Measurements from ENCODE around the gene PTPRJ. TPM values are rescaled to one million over a fixed set of nuclear protein-coding genes. Genes with fewer than 3 reads are reported as not detected.

PTPRJ gene
- polyA plus RNA-seq, 3 donors from 2014 or later, result 10.0 to 19.0 (median 18.0) TPM

- H3K27me3 Mint-ChIP-seq (ENCODE audit: low read depth in 3 of 3), result peaks cover 0 to 16% (median 2%) of the 10 kb centered on the region in 3 donors
- no peak for DNase-seq
- peaks cover under 1 to 10% (median 6%) of the 10 kb centered on the region in 3 donors for H3K36me3 Mint-ChIP-seq
- peaks cover 59 to 88% of the 10 kb centered on the region in 2 donors for H3K4me1 Mint-ChIP-seq
- peak overlapping the region in 1 of 5 donors; percentile 22 for H3K4me3 Mint-ChIP-seq
- H3K27ac Mint-ChIP-seq, result peak overlapping the region; percentile 11 to 77 (median 34)
- H3K9me3 Mint-ChIP-seq, result no peaks in the 10 kb centered on the region
Measured at GRCh38 chr11:48083421-48083820, 103.1 kb downstream of the PTPRJ start.

GRCh38 chr11:48085688-48086087 is 105.3 kb downstream of the PTPRJ start:
- peaks cover 0 to 10% (median 9%) of the 10 kb centered on the region in 3 donors for H3K36me3 Mint-ChIP-seq

GRCh38 chr11:48087422-48087821 is 107.1 kb downstream of the PTPRJ start:
- DNase-seq, result no peak
- no peak overlapping the region for H3K4me3 Mint-ChIP-seq
- H3K9me3 Mint-ChIP-seq, result no peaks in the 10 kb centered on the region
- peaks cover 0 to 14% (median 0%) of the 10 kb centered on the region in 3 donors for H3K27me3 Mint-ChIP-seq (ENCODE audit: low read depth in 3 of 3)
- H3K4me1 Mint-ChIP-seq, result peaks cover 56 to 81% of the 10 kb centered on the region in 2 donors
- no peak overlapping the region for H3K27ac Mint-ChIP-seq
- peaks cover 0 to 10% (median 9%) of the 10 kb centered on the region in 3 donors for H3K36me3 Mint-ChIP-seq

More at GRCh38 chr11:48085688-48086087, 105.3 kb downstream of the PTPRJ start:
- Mint-ChIP-seq H3K4me1 (peaks cover 61 to 87% of the 10 kb centered on the region in 2 donors), H3K9me3 (no peaks in the 10 kb centered on the region), H3K27me3 (ENCODE audit: low read depth in 3 of 3) (peaks cover 0 to 14% (median 0%) of the 10 kb centered on the region in 3 donors), H3K4me3 (no peak overlapping the region), H3K27ac (peak overlapping the region in 1 of 6 donors; percentile 26)
- DNase-seq, result no peak

- Mint-ChIP-seq H3K9me3 (no peaks in the 10 kb centered on the region), H3K4me1 (peaks cover 53 to 81% of the 10 kb centered on the region in 2 donors), H3K27ac (peak overlapping the region in 3 of 6 donors; percentile 21 to 81 (median 73))
Measured at GRCh38 chr11:48087974-48088681, 107.8 kb downstream of the PTPRJ start.

GRCh38 chr11:48088682-48089050 is 108.3 kb downstream of the PTPRJ start:
- H3K9me3 Mint-ChIP-seq, result no peaks in the 10 kb centered on the region
- peaks cover 0 to 9% (median 3%) of the 10 kb centered on the region in 3 donors for H3K36me3 Mint-ChIP-seq
- H3K27ac Mint-ChIP-seq, result peak overlapping the region in 4 of 6 donors; percentile 32 to 73 (median 64)
- H3K4me1 Mint-ChIP-seq, result peaks cover 50 to 81% of the 10 kb centered on the region in 2 donors
- no peak for DNase-seq
- no peak overlapping the region for H3K4me3 Mint-ChIP-seq
- H3K27me3 Mint-ChIP-seq (ENCODE audit: low read depth in 3 of 3), result peaks cover 0 to 8% (median 0%) of the 10 kb centered on the region in 3 donors

More at GRCh38 chr11:48087974-48088681, 107.8 kb downstream of the PTPRJ start:
- DNase-seq, result no peak
- peaks cover 0 to 9% (median 6%) of the 10 kb centered on the region in 3 donors for H3K36me3 Mint-ChIP-seq
- no peak overlapping the region for H3K4me3 Mint-ChIP-seq
- H3K27me3 Mint-ChIP-seq (ENCODE audit: low read depth in 3 of 3), result peaks cover 0 to 9% (median 0%) of the 10 kb centered on the region in 3 donors

- Mint-ChIP-seq H3K4me1 (peaks cover 57 to 82% of the 10 kb centered on the region in 2 donors), H3K9me3 (no peaks in the 10 kb centered on the region), H3K4me3 (no peak overlapping the region), H3K36me3 (peaks cover 0 to 7% (median 0%) of the 10 kb centered on the region in 3 donors), H3K27ac (peak overlapping the region; percentile 12 to 85 (median 47)), H3K27me3 (ENCODE audit: low read depth in 3 of 3) (peaks cover 0 to 9% (median 0%) of the 10 kb centered on the region in 3 donors)
- DNase-seq, result no peak
Measured at GRCh38 chr11:48090174-48090573, 109.8 kb downstream of the PTPRJ start.

- H3K4me1 Mint-ChIP-seq, result peaks cover 61 to 91% of the 10 kb centered on the region in 2 donors
- no peaks in the 10 kb centered on the region for H3K9me3 Mint-ChIP-seq
- H3K4me3 Mint-ChIP-seq, result no peak overlapping the region
- peaks cover 0 to 6% (median 0%) of the 10 kb centered on the region in 3 donors for H3K36me3 Mint-ChIP-seq
- peaks cover 0 to 10% (median 0%) of the 10 kb centered on the region in 3 donors for H3K27me3 Mint-ChIP-seq (ENCODE audit: low read depth in 3 of 3)
- peak overlapping the region in 4 of 6 donors; percentile 7 to 54 (median 21) for H3K27ac Mint-ChIP-seq
- no peak for DNase-seq
Measured at GRCh38 chr11:48091426-48092102, 111.2 kb downstream of the PTPRJ start.

GRCh38 chr11:48093323-48093722 is 113.0 kb downstream of the PTPRJ start:
- Mint-ChIP-seq H3K27ac (peak overlapping the region in 3 of 6 donors; percentile 26 to 74 (median 73)), H3K27me3 (ENCODE audit: low read depth in 3 of 3) (peaks cover 0 to 4% (median 0%) of the 10 kb centered on the region in 3 donors), H3K36me3 (peaks cover 0 to 3% (median 0%) of the 10 kb centered on the region in 3 donors), H3K9me3 (no peaks in the 10 kb centered on the region), H3K4me3 (peak overlapping the region in 1 of 5 donors; percentile 73), H3K4me1 (peaks cover 65 to 80% of the 10 kb centered on the region in 2 donors)
- no peak for DNase-seq

GRCh38 chr11:48093795-48094642 is 113.7 kb downstream of the PTPRJ start:
- H3K4me3 Mint-ChIP-seq, result peak overlapping the region in 2 of 5 donors; percentile 22 to 73
- DNase-seq, result no peak

GRCh38 chr11:48094643-48095339 is 114.4 kb downstream of the PTPRJ start:
- Mint-ChIP-seq H3K4me1 (peaks cover 60 to 78% of the 10 kb centered on the region in 2 donors), H3K36me3 (no peaks in the 10 kb centered on the region), H3K27me3 (ENCODE audit: low read depth in 3 of 3) (peaks cover 0 to 1% (median 0%) of the 10 kb centered on the region in 3 donors), H3K27ac (peak overlapping the region in 5 of 6 donors; percentile 12 to 89 (median 80)), H3K4me3 (no peak overlapping the region), H3K9me3 (no peaks in the 10 kb centered on the region)
- no peak for DNase-seq

More at GRCh38 chr11:48093795-48094642, 113.7 kb downstream of the PTPRJ start:
- H3K27me3 Mint-ChIP-seq (ENCODE audit: low read depth in 3 of 3), result peaks cover 0 to 1% (median 0%) of the 10 kb centered on the region in 3 donors
- no peaks in the 10 kb centered on the region for H3K36me3 Mint-ChIP-seq
- H3K9me3 Mint-ChIP-seq, result no peaks in the 10 kb centered on the region
- H3K4me1 Mint-ChIP-seq, result peaks cover 62 to 77% of the 10 kb centered on the region in 2 donors
- peak overlapping the region in 5 of 6 donors; percentile 12 to 86 (median 76) for H3K27ac Mint-ChIP-seq

- Mint-ChIP-seq H3K36me3 (no peaks in the 10 kb centered on the region), H3K27ac (peak overlapping the region in 3 of 6 donors; percentile 35 to 66 (median 40)), H3K9me3 (no peaks in the 10 kb centered on the region), H3K4me3 (no peak overlapping the region), H3K27me3 (ENCODE audit: low read depth in 3 of 3) (peaks cover 1 to 2% (median 2%) of the 10 kb centered on the region in 3 donors), H3K4me1 (peaks cover 51 to 74% of the 10 kb centered on the region in 2 donors)
- no peak for DNase-seq
Measured at GRCh38 chr11:48095779-48096470, 115.6 kb downstream of the PTPRJ start.

All from immature natural killer cell (primary cell).